Activated effector memory CD4-positive, alpha-beta T cell treated with anti-CD3 and anti-CD28 coated beads, Interleukin-2, amount 50 U/mL, for 16 hours (primary cell): ENCODE measurements around the gene INSIG1.

Experiments used
- DNase-seq: peaks from one replicate; pipeline ENCODE4 v3.0.0-alpha.2; 2020

The INSIG1 gene

GRCh38 chr7:155286686-155287085, 11.0 kb upstream of the INSIG1 start:
- DNase-seq = no peak

- DNase-seq = no peak
Measured at GRCh38 chr7:155287284-155287935, 10.3 kb upstream of the INSIG1 start.

GRCh38 chr7:155288055-155288454, 9.6 kb upstream of the INSIG1 start:
- DNase-seq = peak; percentile 45

- no peak for DNase-seq
Measured at GRCh38 chr7:155289107-155289506, 8.6 kb upstream of the INSIG1 start.

- peak; percentile 49 for DNase-seq
Measured at GRCh38 chr7:155289949-155290501, 7.7 kb upstream of the INSIG1 start.

GRCh38 chr7:155291045-155291530, 6.6 kb upstream of the INSIG1 start:
- peak; percentile 57 for DNase-seq

- no peak for DNase-seq
Measured at GRCh38 chr7:155291729-155292128, 5.9 kb upstream of the INSIG1 start.

GRCh38 chr7:155292680-155293226, 4.9 kb upstream of the INSIG1 start:
- DNase-seq = no peak

GRCh38 chr7:155293721-155294510, 3.8 kb upstream of the INSIG1 start:
- DNase-seq = no peak

- no peak for DNase-seq
Measured at GRCh38 chr7:155294511-155294778, 3.2 kb upstream of the INSIG1 start.

- DNase-seq = no peak
Measured at GRCh38 chr7:155295511-155295910, 2.2 kb upstream of the INSIG1 start.

GRCh38 chr7:155296006-155296787, 1.5 kb upstream of the INSIG1 start:
- no peak for DNase-seq

GRCh38 chr7:155296788-155297516, 726 bp upstream of the INSIG1 start:
- peak; percentile 94 for DNase-seq

- peak; percentile 76 for DNase-seq
Measured at GRCh38 chr7:155298288-155298833, 683 bp downstream of the INSIG1 start.

GRCh38 chr7:155298834-155299534, 1.3 kb downstream of the INSIG1 start:
- DNase-seq = peak; percentile 98

- peak; percentile 71 for DNase-seq
Measured at GRCh38 chr7:155299535-155300202, 2.0 kb downstream of the INSIG1 start.

- DNase-seq = no peak
Measured at GRCh38 chr7:155300641-155301452, 3.2 kb downstream of the INSIG1 start.

- no peak for DNase-seq
Measured at GRCh38 chr7:155303039-155303593, 5.4 kb downstream of the INSIG1 start.

- no peak for DNase-seq
Measured at GRCh38 chr7:155303897-155304296, 6.2 kb downstream of the INSIG1 start.
